22Rv1 (cell line): ENCODE measurements around the gene ECI2.

ENCODE experiments used
- CTCF ChIP-seq: fragments of 450-650 bp; IDR thresholded peaks from 2 replicates; pipeline ENCODE4 v1.5.1; 2017; ENCODE audit warnings: mild to moderate bottlenecking
- ZFX ChIP-seq: fragments of 450-650 bp; IDR thresholded peaks from 2 replicates; pipeline ENCODE4 v1.6.1; 2017; ENCODE audit warnings: antibody characterized with exemption, borderline replicate concordance

GRCh38 chr6:4172368-4172767, 37.0 kb upstream of the ECI2 start:
- TF ChIP-seq CTCF (no peak), ZFX (no peak)
